T-helper 2 cell treated with Interferon-gamma antibody and Interleukin-4, amounts not matched to agents 5 μg/mL and 100 μg/mL, for 36 hours (primary cell): ENCODE data around the gene NCOA1.

Experiments used
- DNase-seq: peaks from one replicate; pipeline ENCODE4 v3.0.0; 2021; ENCODE audit warnings: low spot score
- H3K27ac Mint-ChIP-seq: one replicate; pipeline ENCODE4 v1.8.0; 2021; ENCODE audit warnings: mild to moderate bottlenecking, mixed read lengths
- H3K27me3 Mint-ChIP-seq: one replicate; pipeline ENCODE4 v1.8.0; 2021; ENCODE audit warnings: low read depth, mixed read lengths
- H3K36me3 Mint-ChIP-seq: one replicate; pipeline ENCODE4 v1.8.0; 2021; ENCODE audit warnings: low read depth, mixed read lengths
- H3K4me1 Mint-ChIP-seq: one replicate; pipeline ENCODE4 v1.8.0; 2021; ENCODE audit warnings: low read depth, mixed read lengths
- H3K4me3 Mint-ChIP-seq: one replicate; pipeline ENCODE4 v1.8.0; 2022; ENCODE audit warnings: mild to moderate bottlenecking, moderate library complexity, mixed read lengths
- H3K9me3 Mint-ChIP-seq: one replicate; pipeline ENCODE4 v1.8.0; 2021; ENCODE audit warnings: mixed read lengths

Gene NCOA1

DNA sequence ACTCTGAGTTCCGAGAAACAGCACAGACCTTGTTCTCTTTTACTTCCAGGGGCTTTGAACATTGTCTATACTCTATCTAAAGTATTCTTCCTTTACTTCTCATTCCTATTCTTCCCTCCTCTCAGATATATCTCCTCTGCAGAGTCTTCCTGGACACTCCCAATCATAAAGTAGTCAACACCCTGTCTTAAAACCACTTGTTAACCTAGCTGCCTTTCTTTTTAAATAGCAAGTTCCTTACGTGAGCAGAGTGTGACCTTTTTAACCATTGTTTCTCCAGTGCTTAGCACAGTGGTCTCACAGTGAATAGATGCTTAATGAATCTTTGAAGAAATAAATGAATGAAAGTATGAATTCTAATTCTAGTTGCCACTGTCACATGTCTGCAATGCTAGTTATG lies 254.8 kb downstream of the NCOA1 start:
- no peak overlapping the region for H3K4me3 Mint-ChIP-seq
- peaks cover 9% of the 10 kb centered on the region for H3K36me3 Mint-ChIP-seq

DNA sequence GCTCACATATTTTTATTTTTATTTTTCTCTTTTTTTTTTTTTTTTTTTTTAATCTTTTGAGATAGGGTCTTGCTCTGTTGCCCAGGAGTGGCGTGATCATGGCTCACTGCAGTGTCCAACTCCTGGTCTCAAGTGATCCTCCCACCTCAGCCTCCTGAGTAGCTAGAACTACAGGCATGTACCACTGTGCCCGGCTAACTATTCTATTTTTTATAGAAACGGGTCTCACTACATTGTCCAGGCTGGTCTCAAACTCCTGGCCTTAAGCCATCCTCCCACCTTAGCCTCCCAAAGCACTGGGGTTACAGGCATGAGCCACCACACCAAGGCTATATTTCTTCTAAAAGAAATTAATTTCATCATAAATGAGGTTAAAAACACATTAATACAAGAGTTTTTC lies 256.2 kb downstream of the NCOA1 start:
- no peaks in the 10 kb centered on the region for H3K9me3 Mint-ChIP-seq
- H3K36me3 Mint-ChIP-seq: peaks cover 4% of the 10 kb centered on the region
- DNase-seq: no peak
- H3K27ac Mint-ChIP-seq: no peak overlapping the region
- H3K4me1 Mint-ChIP-seq: peaks cover 3% of the 10 kb centered on the region
- H3K27me3 Mint-ChIP-seq: no peaks in the 10 kb centered on the region
- H3K4me3 Mint-ChIP-seq: no peak overlapping the region

More for the DNA sequence above, 254.8 kb downstream of the NCOA1 start:
- Mint-ChIP-seq H3K27ac (no peak overlapping the region), H3K9me3 (no peaks in the 10 kb centered on the region), H3K4me1 (peaks cover 3% of the 10 kb centered on the region), H3K27me3 (no peaks in the 10 kb centered on the region)
- DNase-seq: no peak

DNA sequence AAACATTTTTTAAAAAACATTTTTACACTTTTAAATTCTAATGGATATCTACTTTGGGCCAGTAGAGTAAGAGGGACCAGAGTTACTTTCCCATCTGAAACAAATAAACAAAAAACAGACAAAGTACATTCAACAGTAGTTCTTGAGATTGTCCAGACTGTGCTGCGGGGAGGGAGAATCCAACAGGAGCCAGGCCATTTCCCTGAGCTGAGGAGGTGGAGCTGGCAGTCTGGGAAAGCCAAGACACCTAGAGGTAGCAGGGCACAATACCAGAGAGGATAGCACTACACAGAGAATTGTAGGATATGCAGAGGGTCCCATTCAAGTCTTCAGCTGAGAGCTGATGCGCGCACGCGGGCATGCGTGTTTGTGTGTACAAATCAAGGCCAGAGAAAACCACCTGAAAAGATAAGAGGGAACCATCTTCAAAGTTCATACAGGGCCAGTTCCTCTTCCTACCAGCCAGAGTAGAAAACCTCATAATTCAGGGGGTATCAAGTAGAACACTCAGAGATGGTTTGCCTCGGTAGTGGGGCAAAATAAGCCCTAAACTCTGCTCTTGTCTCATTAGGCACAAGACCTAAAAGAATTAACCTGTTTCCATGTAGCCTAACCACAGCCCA lies 258.1 kb downstream of the NCOA1 start:
- Mint-ChIP-seq H3K4me1 (no peaks in the 10 kb centered on the region), H3K4me3 (no peak overlapping the region), H3K36me3 (no peaks in the 10 kb centered on the region), H3K27ac (no peak overlapping the region), H3K27me3 (no peaks in the 10 kb centered on the region), H3K9me3 (no peaks in the 10 kb centered on the region)
- no peak for DNase-seq

DNA sequence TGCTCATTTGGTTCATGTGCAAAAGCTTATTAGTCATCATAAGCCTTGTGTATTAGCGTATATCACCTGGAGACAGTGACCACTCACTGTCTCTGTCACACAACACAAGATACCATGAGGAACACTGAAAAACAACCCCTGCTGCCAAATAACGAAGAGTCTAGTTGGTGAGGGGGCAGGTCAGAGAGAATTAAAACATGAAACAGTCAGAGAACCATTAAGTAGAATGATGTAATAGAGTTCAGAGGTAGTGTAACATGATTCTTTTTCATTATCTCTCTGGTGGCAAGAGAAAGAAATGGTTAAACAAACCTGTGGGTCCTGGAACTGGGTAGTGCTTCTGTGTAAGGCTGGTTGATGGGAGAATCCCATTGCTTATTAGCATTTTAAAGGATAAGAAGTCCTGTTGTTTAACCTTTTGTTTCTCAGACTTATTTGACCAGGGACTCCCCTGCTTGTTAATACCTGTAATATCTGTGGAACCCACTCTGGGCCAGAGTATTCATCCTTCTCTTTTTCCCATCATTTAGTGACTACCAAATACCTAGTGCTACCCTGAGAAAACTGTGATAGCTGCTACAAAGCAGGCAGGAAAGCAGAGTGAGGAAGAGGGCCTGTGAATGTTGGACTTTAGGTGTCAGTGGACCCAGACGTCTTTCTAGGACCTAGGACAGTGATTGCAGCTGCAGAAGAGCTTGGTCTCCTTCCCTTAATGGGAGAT lies 264.1 kb downstream of the NCOA1 start:
- Mint-ChIP-seq H3K27ac (no peak overlapping the region), H3K4me1 (no peaks in the 10 kb centered on the region), H3K27me3 (no peaks in the 10 kb centered on the region), H3K36me3 (peaks cover 5% of the 10 kb centered on the region), H3K9me3 (no peaks in the 10 kb centered on the region), H3K4me3 (no peak overlapping the region)
- no peak for DNase-seq

DNA sequence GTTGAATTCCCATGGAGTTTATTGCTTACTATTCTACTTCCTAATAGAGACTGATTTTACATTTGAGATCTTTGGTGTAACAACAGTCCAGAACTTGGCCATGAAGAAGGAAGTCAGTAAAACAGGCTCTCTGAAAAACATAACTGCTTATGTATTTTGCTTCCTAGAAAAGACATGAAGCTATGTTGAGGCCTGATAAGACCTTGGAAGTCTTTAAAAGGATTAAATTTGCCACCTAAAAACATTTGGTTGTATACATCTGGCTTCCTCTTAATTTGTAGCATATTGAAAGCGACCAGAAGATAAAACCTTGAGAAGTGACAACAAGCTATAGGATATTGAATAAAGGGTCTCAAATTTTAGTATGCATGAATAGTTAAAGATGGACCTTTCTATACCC lies 265.7 kb downstream of the NCOA1 start:
- DNase-seq: no peak
- Mint-ChIP-seq H3K4me3 (no peak overlapping the region), H3K27ac (no peak overlapping the region), H3K4me1 (no peaks in the 10 kb centered on the region), H3K9me3 (no peaks in the 10 kb centered on the region), H3K27me3 (no peaks in the 10 kb centered on the region), H3K36me3 (peaks cover 7% of the 10 kb centered on the region)

DNA sequence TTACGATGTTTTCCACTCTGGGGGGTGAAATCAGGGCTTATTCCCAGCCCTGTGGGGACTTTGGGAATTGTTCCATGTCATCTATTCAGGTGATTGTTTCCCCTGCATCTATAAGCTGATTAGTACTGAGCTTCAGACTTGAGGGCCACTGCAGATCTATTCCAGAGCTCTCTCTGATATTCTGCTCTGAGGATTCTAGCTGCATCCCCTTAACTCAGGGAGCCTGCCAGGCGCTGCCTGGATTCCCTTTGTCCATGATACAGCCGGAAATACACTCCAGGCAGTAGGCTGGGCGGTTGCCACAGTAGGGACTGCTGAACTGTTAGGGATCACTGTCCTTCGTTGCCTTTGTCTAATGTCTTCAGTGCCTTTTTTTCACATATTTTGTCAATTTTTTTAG lies 270.8 kb downstream of the NCOA1 start:
- DNase-seq: no peak
- Mint-ChIP-seq H3K4me1 (peaks cover 7% of the 10 kb centered on the region), H3K27me3 (no peaks in the 10 kb centered on the region), H3K27ac (no peak overlapping the region), H3K4me3 (no peak overlapping the region), H3K9me3 (no peaks in the 10 kb centered on the region), H3K36me3 (peaks cover 17% of the 10 kb centered on the region)

DNA sequence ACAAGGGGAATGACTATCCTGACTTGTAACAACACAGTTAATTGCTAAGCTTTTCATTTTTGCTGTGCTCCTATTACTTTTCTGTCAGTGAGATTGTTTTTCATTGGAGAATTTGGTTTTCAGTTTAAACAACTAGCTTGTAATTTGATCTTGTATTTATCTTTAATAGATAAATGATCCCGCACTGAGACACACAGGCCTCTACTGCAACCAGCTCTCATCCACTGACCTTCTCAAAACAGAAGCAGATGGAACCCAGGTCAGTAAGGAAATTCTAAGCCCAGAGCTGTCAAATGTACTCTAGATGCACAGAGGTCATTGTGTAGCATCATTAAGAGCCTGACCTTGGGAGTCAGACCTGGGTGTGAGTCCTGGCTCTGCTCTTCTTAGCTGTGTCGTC lies 271.5 kb downstream of the NCOA1 start:
- no peak for DNase-seq
- Mint-ChIP-seq H3K9me3 (no peaks in the 10 kb centered on the region), H3K4me1 (peaks cover 7% of the 10 kb centered on the region), H3K27ac (no peak overlapping the region), H3K4me3 (no peak overlapping the region), H3K27me3 (no peaks in the 10 kb centered on the region), H3K36me3 (peaks cover 17% of the 10 kb centered on the region)

DNA sequence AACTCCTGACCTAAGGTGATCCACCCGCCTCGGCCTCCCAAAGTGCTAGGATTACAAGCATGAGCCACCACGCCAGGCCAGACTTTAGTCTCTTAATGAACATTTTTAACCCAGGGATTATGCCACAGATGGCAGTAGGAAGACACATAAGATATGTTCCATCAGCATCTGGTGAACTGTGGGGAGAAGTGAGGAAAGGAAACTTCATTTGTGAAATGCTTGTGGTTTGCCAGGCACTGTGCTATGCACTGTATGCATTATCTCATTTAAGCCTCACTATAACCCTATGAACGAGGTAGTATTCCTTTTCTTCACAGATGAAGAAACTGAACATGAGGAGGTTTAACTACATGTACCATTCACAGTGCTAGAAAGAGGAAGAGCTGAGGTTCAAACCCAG lies 272.8 kb downstream of the NCOA1 start:
- DNase-seq: no peak
- H3K27ac Mint-ChIP-seq: no peak overlapping the region
- no peak overlapping the region for H3K4me3 Mint-ChIP-seq
- peaks cover 15% of the 10 kb centered on the region for H3K36me3 Mint-ChIP-seq
- H3K27me3 Mint-ChIP-seq: no peaks in the 10 kb centered on the region
- no peaks in the 10 kb centered on the region for H3K9me3 Mint-ChIP-seq
- peaks cover 7% of the 10 kb centered on the region for H3K4me1 Mint-ChIP-seq

DNA sequence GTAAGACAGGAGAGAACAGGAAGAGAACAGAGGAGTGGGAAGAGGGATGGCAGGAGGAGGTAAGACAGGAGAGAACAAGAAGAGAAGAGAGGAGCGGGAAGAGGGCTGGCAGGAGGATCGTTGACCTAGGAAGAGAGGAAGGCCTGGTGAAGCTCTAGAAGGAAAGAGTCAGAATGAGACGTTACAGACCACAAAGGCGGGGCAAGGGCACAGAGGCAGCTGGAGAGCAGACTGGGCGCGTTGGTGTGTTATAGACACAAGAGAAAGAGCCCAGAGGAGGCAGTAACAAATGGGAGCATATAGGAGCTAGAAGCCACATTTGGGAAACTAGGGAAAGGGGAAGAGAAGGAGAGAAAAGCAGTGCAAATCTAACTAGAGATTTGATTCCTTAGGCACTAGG lies 275.6 kb downstream of the NCOA1 start:
- H3K36me3 Mint-ChIP-seq: peaks cover 15% of the 10 kb centered on the region
- no peak for DNase-seq
- H3K4me3 Mint-ChIP-seq: no peak overlapping the region
- H3K27me3 Mint-ChIP-seq: no peaks in the 10 kb centered on the region
- H3K27ac Mint-ChIP-seq: peak overlapping the region; percentile 43
- peaks cover 7% of the 10 kb centered on the region for H3K4me1 Mint-ChIP-seq
- no peaks in the 10 kb centered on the region for H3K9me3 Mint-ChIP-seq

DNA sequence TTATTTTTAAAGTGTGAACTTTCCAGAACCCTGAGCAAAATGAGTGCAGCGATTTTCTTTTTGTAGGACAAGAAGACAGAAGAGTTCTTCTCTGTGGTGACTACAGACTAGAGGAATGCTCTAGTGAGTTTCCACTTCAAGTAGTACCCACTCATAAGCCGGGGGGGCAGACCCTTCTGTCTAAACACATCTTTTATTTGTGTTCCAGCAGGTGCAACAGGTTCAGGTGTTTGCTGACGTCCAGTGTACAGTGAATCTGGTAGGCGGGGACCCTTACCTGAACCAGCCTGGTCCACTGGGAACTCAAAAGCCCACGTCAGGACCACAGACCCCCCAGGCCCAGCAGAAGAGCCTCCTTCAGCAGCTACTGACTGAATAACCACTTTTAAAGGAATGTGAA lies 277.0 kb downstream of the NCOA1 start:
- H3K36me3 Mint-ChIP-seq: peaks cover 15% of the 10 kb centered on the region
- no peaks in the 10 kb centered on the region for H3K9me3 Mint-ChIP-seq
- peaks cover 7% of the 10 kb centered on the region for H3K4me1 Mint-ChIP-seq
- H3K27ac Mint-ChIP-seq: no peak overlapping the region
- no peaks in the 10 kb centered on the region for H3K27me3 Mint-ChIP-seq
- no peak overlapping the region for H3K4me3 Mint-ChIP-seq
- DNase-seq: no peak

DNA sequence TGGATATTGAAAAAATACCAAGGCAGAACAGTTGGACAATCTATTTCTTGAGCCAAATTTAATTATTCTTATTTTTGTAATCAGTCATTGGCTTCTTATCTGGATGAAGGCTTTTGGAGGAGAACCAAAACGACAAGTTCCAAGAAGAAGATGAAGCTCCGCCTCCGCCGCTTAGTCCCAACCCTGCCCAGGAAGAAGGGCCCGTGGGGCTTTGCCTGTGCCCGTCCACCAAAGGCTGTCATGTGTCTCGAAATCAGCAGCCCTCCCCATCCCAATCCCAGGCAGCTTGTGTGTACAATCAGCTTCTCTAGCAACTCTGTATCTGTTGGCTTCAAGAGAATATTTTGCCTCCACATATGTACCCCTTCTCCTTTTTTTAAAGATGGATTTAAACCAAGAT lies 277.5 kb downstream of the NCOA1 start:
- no peaks in the 10 kb centered on the region for H3K9me3 Mint-ChIP-seq
- peaks cover 15% of the 10 kb centered on the region for H3K36me3 Mint-ChIP-seq
- H3K27ac Mint-ChIP-seq: no peak overlapping the region

DNA sequence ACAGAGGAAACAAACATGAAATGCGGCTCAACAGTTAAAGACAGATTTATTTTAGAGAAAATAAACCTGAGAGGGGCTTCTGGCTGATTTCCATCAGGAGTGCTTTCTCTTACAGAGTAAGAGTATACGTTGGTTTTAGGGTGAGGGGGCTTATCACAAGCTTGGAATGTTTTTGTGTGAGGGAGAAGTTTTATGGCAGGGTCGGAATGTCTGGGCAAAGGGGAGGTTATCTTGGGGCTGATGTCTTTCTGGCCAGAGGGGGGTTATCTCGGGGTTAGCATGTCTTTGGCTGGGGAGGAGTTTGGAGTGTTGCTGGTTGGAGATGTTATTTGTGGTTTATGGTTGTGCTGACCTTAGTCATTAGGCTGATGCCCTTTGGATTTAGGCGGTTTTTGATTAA lies 280.0 kb downstream of the NCOA1 start:
- no peaks in the 10 kb centered on the region for H3K9me3 Mint-ChIP-seq
- H3K27ac Mint-ChIP-seq: no peak overlapping the region
- H3K4me3 Mint-ChIP-seq: no peak overlapping the region
- peaks cover 7% of the 10 kb centered on the region for H3K4me1 Mint-ChIP-seq
- no peak for DNase-seq
- no peaks in the 10 kb centered on the region for H3K27me3 Mint-ChIP-seq
- peaks cover 6% of the 10 kb centered on the region for H3K36me3 Mint-ChIP-seq

More for the DNA sequence above, 277.5 kb downstream of the NCOA1 start:
- H3K27me3 Mint-ChIP-seq: no peaks in the 10 kb centered on the region
- no peak overlapping the region for H3K4me3 Mint-ChIP-seq
- DNase-seq: no peak
- peaks cover 7% of the 10 kb centered on the region for H3K4me1 Mint-ChIP-seq

DNA sequence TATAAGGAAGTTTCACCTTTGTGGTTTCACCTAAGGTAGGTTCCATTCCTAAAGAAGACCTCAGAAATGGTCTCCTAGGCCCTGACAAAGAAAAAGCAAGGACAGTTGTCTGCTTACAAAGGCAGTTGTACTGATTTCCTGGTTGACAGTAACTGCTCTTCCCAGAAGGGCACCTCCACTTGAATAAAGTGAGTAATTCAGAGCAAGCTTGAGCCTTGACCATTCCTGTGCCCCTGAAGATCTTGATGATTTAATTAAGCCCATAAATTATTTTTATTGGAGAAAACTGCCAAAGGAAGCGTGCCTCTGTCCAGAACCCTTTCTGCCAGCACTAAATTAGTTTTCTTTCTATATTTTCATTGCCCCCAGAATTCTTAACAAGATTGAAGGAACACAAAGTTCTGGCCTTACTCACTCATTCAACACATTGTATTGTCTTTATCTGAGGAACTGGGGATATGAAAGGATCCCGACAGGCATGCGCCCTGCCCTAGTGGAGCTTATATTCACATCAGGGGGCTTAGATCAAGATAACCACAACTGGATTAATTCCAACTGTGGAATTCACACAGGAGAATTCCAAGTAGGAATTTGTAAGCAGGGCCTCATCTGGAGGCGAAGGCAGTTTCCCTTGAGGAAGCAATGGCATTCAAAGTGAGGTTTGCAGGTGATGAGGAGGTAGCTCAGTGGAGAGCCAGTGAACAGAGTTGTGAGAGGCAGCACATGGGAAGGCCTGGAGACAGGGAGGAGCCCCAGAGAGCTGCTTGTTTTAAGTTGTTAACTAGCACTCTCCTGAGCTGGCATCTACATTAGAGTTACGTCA lies 280.9 kb downstream of the NCOA1 start:
- Mint-ChIP-seq H3K9me3 (no peaks in the 10 kb centered on the region), H3K36me3 (peaks cover 6% of the 10 kb centered on the region), H3K27me3 (peaks cover 6% of the 10 kb centered on the region), H3K4me1 (no peaks in the 10 kb centered on the region), H3K4me3 (no peak overlapping the region), H3K27ac (no peak overlapping the region)
- DNase-seq: no peak

DNA sequence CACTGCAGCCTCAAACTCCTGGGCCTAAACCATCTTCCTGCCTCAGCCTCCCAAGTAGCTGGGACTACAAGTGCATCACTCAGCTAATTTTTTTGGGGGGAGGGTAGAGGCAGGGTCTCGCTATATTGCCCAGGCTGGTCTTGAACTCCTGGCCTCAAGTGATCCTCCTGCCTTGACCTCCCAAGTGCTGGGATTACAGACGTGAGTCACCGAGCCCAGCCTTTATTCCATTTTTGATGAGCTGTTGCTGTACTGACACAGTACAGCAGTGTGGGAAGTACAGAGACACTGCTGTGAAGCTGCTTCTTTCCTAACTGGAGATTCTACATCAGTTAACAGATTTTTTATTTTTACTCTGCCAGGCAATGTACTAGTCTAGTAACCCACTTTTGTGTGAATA lies 283.3 kb downstream of the NCOA1 start:
- Mint-ChIP-seq H3K36me3 (peaks cover 6% of the 10 kb centered on the region), H3K4me1 (no peaks in the 10 kb centered on the region), H3K27me3 (peaks cover 10% of the 10 kb centered on the region), H3K9me3 (no peaks in the 10 kb centered on the region), H3K27ac (no peak overlapping the region), H3K4me3 (no peak overlapping the region)
- no peak for DNase-seq
